H9 (cell line): ENCODE results near the gene FAM83C. TPM values are rescaled to one million over a fixed set of nuclear protein-coding genes. Genes with fewer than 3 reads are reported as not detected.

Experiments used
- DNase-seq: peaks from one replicate; pipeline ENCODE4 v3.0.0-alpha.2; 2017
- H2AFZ ChIP-seq: one replicate; pipeline ENCODE4 v1.6.1; 2013; ENCODE audit warnings: mild to moderate bottlenecking, low read length, control low read depth, moderate library complexity
- H2AK5ac ChIP-seq: 2 replicates; pipeline ENCODE4 v1.6.1; 2013; ENCODE audit warnings: low read length, control low read depth, mixed read lengths; ENCODE audit not compliant: insufficient read length
- H2BK120ac ChIP-seq: one replicate; pipeline ENCODE4 v1.6.1; 2013; ENCODE audit warnings: low read depth, mild to moderate bottlenecking, low read length, control low read depth, inconsistent platforms; ENCODE audit not compliant: poor library complexity, severe bottlenecking
- H2BK12ac ChIP-seq: 2 replicates; pipeline ENCODE4 v1.6.1; 2013; ENCODE audit warnings: low read length, control low read depth, mixed read lengths, low read depth; ENCODE audit not compliant: insufficient read length
- H2BK15ac ChIP-seq: 2 replicates; pipeline ENCODE4 v1.6.1; 2013; ENCODE audit warnings: low read depth, low read length, control low read depth
- H2BK20ac ChIP-seq: one replicate; pipeline ENCODE4 v1.6.1; 2013; ENCODE audit warnings: low read depth, mild to moderate bottlenecking, low read length, control low read depth, inconsistent platforms; ENCODE audit not compliant: poor library complexity, severe bottlenecking
- H2BK5ac ChIP-seq: 2 replicates; pipeline ENCODE4 v1.6.1; 2013; ENCODE audit warnings: low read length, control low read depth, mixed read lengths; ENCODE audit not compliant: insufficient read length
- H3K14ac ChIP-seq: 2 replicates; pipeline ENCODE4 v1.6.1; 2013; ENCODE audit warnings: low read length, control low read depth; ENCODE audit not compliant: insufficient read depth
- H3K18ac ChIP-seq: 2 replicates; pipeline ENCODE4 v1.6.1; 2013; ENCODE audit warnings: low read depth, mild to moderate bottlenecking, mixed read lengths, low read length, control low read depth; ENCODE audit not compliant: insufficient read length
- H3K23ac ChIP-seq: 2 replicates; pipeline ENCODE4 v1.6.1; 2013; ENCODE audit warnings: low read length, control low read depth, mixed read lengths, low read depth; ENCODE audit not compliant: insufficient read length
- H3K23me2 ChIP-seq: 2 replicates; pipeline ENCODE4 v1.6.1; 2013; ENCODE audit warnings: low read depth, mild to moderate bottlenecking, mixed read lengths, low read length, control low read depth; ENCODE audit not compliant: insufficient read length, poor library complexity, severe bottlenecking
- H3K27ac ChIP-seq: 2 replicates; pipeline ENCODE4 v1.5.1; 2013; ENCODE audit warnings: low read length, control low read depth, mixed read lengths, low read depth; ENCODE audit not compliant: insufficient read length
- H3K27me3 ChIP-seq: 2 replicates; pipeline ENCODE4 v1.6.1; 2013; ENCODE audit warnings: low read length, control low read depth, inconsistent platforms; ENCODE audit not compliant: insufficient read depth
- H3K4ac ChIP-seq: 2 replicates; pipeline ENCODE4 v1.6.1; 2013; ENCODE audit warnings: low read depth, mild to moderate bottlenecking, control low read depth, inconsistent platforms, low read length, moderate library complexity
- H3K4me1 ChIP-seq: 2 replicates; pipeline ENCODE4 v1.6.1; 2013; ENCODE audit warnings: low read length, control low read depth, inconsistent platforms; ENCODE audit not compliant: insufficient read depth
- H3K4me2 ChIP-seq: 2 replicates; pipeline ENCODE4 v1.6.1; 2013; ENCODE audit warnings: low read length, control low read depth, mixed read lengths; ENCODE audit not compliant: insufficient read length, insufficient read depth
- H3K56ac ChIP-seq: 2 replicates; pipeline ENCODE4 v1.6.1; 2013; ENCODE audit warnings: low read depth, mild to moderate bottlenecking, mixed read lengths, low read length, control low read depth; ENCODE audit not compliant: insufficient read length
- H3K79me1 ChIP-seq: 2 replicates; pipeline ENCODE4 v1.6.1; 2013; ENCODE audit warnings: low read depth, mild to moderate bottlenecking, moderate library complexity, low read length, control low read depth, inconsistent platforms; ENCODE audit not compliant: insufficient read depth, poor library complexity, severe bottlenecking
- H3K79me2 ChIP-seq: 2 replicates; pipeline ENCODE4 v1.6.1; 2013; ENCODE audit warnings: low read length, control low read depth, inconsistent platforms; ENCODE audit not compliant: insufficient read depth
- H3K9ac ChIP-seq: 2 replicates; pipeline ENCODE4 v1.6.1; 2013; ENCODE audit warnings: low read length, control low read depth, mixed read lengths; ENCODE audit not compliant: insufficient read length; ENCODE audit errors: extremely low read depth
- H3K9me3 ChIP-seq: one replicate; pipeline ENCODE4 v1.6.1; 2013; ENCODE audit warnings: low read depth, low read length, inconsistent platforms; ENCODE audit not compliant: control insufficient read depth
- H3T11ph ChIP-seq: one replicate; pipeline ENCODE4 v1.6.1; 2013; ENCODE audit warnings: mild to moderate bottlenecking, low read length, control low read depth, inconsistent platforms
- H4K20me1 ChIP-seq: one replicate; pipeline ENCODE4 v1.6.1; 2013; ENCODE audit not compliant: control insufficient read depth, insufficient read length, insufficient read depth
- H4K5ac ChIP-seq: 2 replicates; pipeline ENCODE4 v1.6.1; 2013; ENCODE audit warnings: low read depth, mild to moderate bottlenecking, mixed read lengths, low read length, control low read depth; ENCODE audit not compliant: insufficient read length
- H4K8ac ChIP-seq: replicated peaks from 2 replicates; pipeline ENCODE4 v1.6.1; 2013; ENCODE audit warnings: low read length, control low read depth, mixed read lengths, low read depth; ENCODE audit not compliant: insufficient read length
- H4K91ac ChIP-seq: 2 replicates; pipeline ENCODE4 v1.6.1; 2013; ENCODE audit warnings: low read depth, mild to moderate bottlenecking, moderate library complexity, mixed read lengths, low read length, control low read depth; ENCODE audit not compliant: insufficient read length
- H3K27ac Mint-ChIP-seq, 3 experiments: 2 replicates in 2 of 3; 3 replicates in 1 of 3; pipeline ENCODE4 v1.8.0; 2020 to 2021; ENCODE audit warnings: mixed read lengths in 3 of 3, mild to moderate bottlenecking in 1 of 3, moderate library complexity in 1 of 3
- H3K27me3 Mint-ChIP-seq: 2 replicates; pipeline ENCODE4 v1.8.0; 2021; ENCODE audit warnings: low read depth, mild to moderate bottlenecking, moderate library complexity, mixed read lengths
- H3K36me3 Mint-ChIP-seq, 3 experiments: 2 replicates in 2 of 3; 3 replicates in 1 of 3; pipeline ENCODE4 v1.8.0; 2020 to 2021; ENCODE audit warnings: low read depth in 3 of 3, mixed read lengths in 3 of 3; ENCODE audit not compliant: insufficient read depth in 1 of 3
- H3K4me1 Mint-ChIP-seq, 2 experiments: 2 replicates each; pipeline ENCODE4 v1.8.0; 2020; ENCODE audit warnings: mixed read lengths in 2 of 2
- H3K4me3 Mint-ChIP-seq, 2 experiments: 2 replicates in 1 of 2; 3 replicates in 1 of 2; pipeline ENCODE4 v1.8.0; 2020 to 2021; ENCODE audit warnings: mild to moderate bottlenecking in 2 of 2, mixed read lengths in 2 of 2, moderate library complexity in 1 of 2
- H3K9me3 Mint-ChIP-seq, 2 experiments: 2 replicates in 1 of 2; 3 replicates in 1 of 2; pipeline ENCODE4 v1.8.0; 2020; ENCODE audit warnings: mild to moderate bottlenecking in 2 of 2, mixed read lengths in 2 of 2, moderate library complexity in 1 of 2
- CTCF ChIP-seq: fragments of 200-600 bp; sonication (generic); conservative IDR thresholded peaks from 3 replicates; pipeline ENCODE4 v1.8.0; 2021; ENCODE audit warnings: antibody characterized with exemption, mild to moderate bottlenecking
- WGBS: extraction: QIAGEN DNeasy Blood & Tissue Kit; methylation state at CpG from one replicate; pipeline ENCODE4 v1.1.7; 2013; ENCODE audit warnings: missing lambda C conversion rate, low lambda C conversion rate, mixed read lengths; ENCODE audit not compliant: insufficient read length; ENCODE audit errors: extremely low coverage; 5-methylcytosine and 5-hydroxymethylcytosine counted together
- total RNA-seq: library from RNA; stranded (reverse); gene quantifications from 2 replicates; pipeline ENCODE4 v1.2.1, GENCODE V29; 2021

Gene FAM83C
- total RNA-seq, 1 experiment from 2014 or later: not detected

GRCh38 chr20:35328689-35329088, 36.5 kb upstream of the FAM83C start:
- H3K9me3 ChIP-seq: no peaks in the 10 kb centered on the region
- no peaks in the 10 kb centered on the region for H3K79me2 ChIP-seq
- H3K4ac ChIP-seq: no peak overlapping the region
- H3T11ph ChIP-seq: no peak overlapping the region
- no peak overlapping the region for H2BK5ac ChIP-seq
- no peak overlapping the region for H2BK120ac ChIP-seq
- no peak overlapping the region for H2BK20ac ChIP-seq
- Mint-ChIP-seq H3K4me3 (no peak overlapping the region), H3K36me3 (no peaks in the 10 kb centered on the region), H3K27ac (no peak overlapping the region), H3K4me1 (peaks cover 5 to 6% of the 10 kb centered on the region in 2 experiments), H3K9me3 (no peaks in the 10 kb centered on the region), H3K27me3 (no peaks in the 10 kb centered on the region)
- H3K4me1 ChIP-seq: 0 out of 2 replicates have a peak, but pooled peaks cover 2% of the 10 kb centered on the region
- TF ChIP-seq CTCF: no peak
- no peak overlapping the region for H4K5ac ChIP-seq
- H3K27ac ChIP-seq: no peak overlapping the region
- no peak overlapping the region for H2BK12ac ChIP-seq
- no peaks in the 10 kb centered on the region for H3K23me2 ChIP-seq
- H3K56ac ChIP-seq: no peak overlapping the region
- H3K27me3 ChIP-seq: no peaks in the 10 kb centered on the region
- no peak overlapping the region for H2BK15ac ChIP-seq
- no peak overlapping the region for H3K18ac ChIP-seq
- no peak overlapping the region for H3K23ac ChIP-seq
- H3K4me2 ChIP-seq: no peak overlapping the region
- no peaks in the 10 kb centered on the region for H4K20me1 ChIP-seq
- no peaks in the 10 kb centered on the region for H3K79me1 ChIP-seq
- H2AFZ ChIP-seq: no peak overlapping the region
- H4K8ac ChIP-seq: no peak overlapping the region
- H3K9ac ChIP-seq: no peak overlapping the region
- no peak overlapping the region for H2AK5ac ChIP-seq
- no peak overlapping the region for H4K91ac ChIP-seq
- no peak for DNase-seq
- no CpG with 5 or more reads among the region's 4 CpGs for WGBS
- no peak overlapping the region for H3K14ac ChIP-seq
